ENCODE measurements around the gene TSPAN13.

TSPAN13 gene

GRCh38 chr7:16753102-16753931 lies at the start of gene TSPAN13:
Gene TSPAN13, plus strand, starts transcription at chr7:16753755. Its CDS starts 213 bp downstream, at chr7:16753968.
- no peak for DNase-seq

- no peak for DNase-seq
Observed at GRCh38 chr7:16708511-16708910, 45.0 kb upstream of the TSPAN13 start.

GRCh38 chr7:16708980-16709379 lies 44.6 kb upstream of the TSPAN13 start:
- no peak for DNase-seq

GRCh38 chr7:16710651-16711050 lies 42.9 kb upstream of the TSPAN13 start:
- DNase-seq = no peak

- DNase-seq = no peak
Observed at GRCh38 chr7:16711730-16712129, 41.8 kb upstream of the TSPAN13 start.

GRCh38 chr7:16712916-16713315 lies 40.6 kb upstream of the TSPAN13 start:
- DNase-seq = no peak

- DNase-seq = no peak
Observed at GRCh38 chr7:16715928-16716327, 37.6 kb upstream of the TSPAN13 start.

GRCh38 chr7:16718111-16718656 lies 35.4 kb upstream of the TSPAN13 start:
- no peak for DNase-seq

- DNase-seq = no peak
Observed at GRCh38 chr7:16719699-16720098, 33.9 kb upstream of the TSPAN13 start.

GRCh38 chr7:16721541-16721940 lies 32.0 kb upstream of the TSPAN13 start:
- DNase-seq = no peak

GRCh38 chr7:16724344-16724743 lies 29.2 kb upstream of the TSPAN13 start:
- no peak for DNase-seq

- DNase-seq = no peak
Observed at GRCh38 chr7:16726189-16726588, 27.4 kb upstream of the TSPAN13 start.

GRCh38 chr7:16727736-16728135 lies 25.8 kb upstream of the TSPAN13 start:
- DNase-seq = no peak

- DNase-seq = no peak
Observed at GRCh38 chr7:16728811-16729210, 24.7 kb upstream of the TSPAN13 start.

- DNase-seq = no peak
Observed at GRCh38 chr7:16729541-16729940, 24.0 kb upstream of the TSPAN13 start.

- DNase-seq = no peak
Observed at GRCh38 chr7:16730937-16731336, 22.6 kb upstream of the TSPAN13 start.

- DNase-seq = no peak
Observed at GRCh38 chr7:16732828-16733227, 20.7 kb upstream of the TSPAN13 start.

- no peak for DNase-seq
Observed at GRCh38 chr7:16734148-16734726, 19.3 kb upstream of the TSPAN13 start.

GRCh38 chr7:16735020-16735419 lies 18.5 kb upstream of the TSPAN13 start:
- DNase-seq = no peak

GRCh38 chr7:16738011-16738688 lies 15.4 kb upstream of the TSPAN13 start:
- no peak for DNase-seq

- no peak for DNase-seq
Observed at GRCh38 chr7:16739863-16740622, 13.5 kb upstream of the TSPAN13 start.

- DNase-seq = no peak
Observed at GRCh38 chr7:16740623-16740953, 13.0 kb upstream of the TSPAN13 start.

- DNase-seq = no peak
Observed at GRCh38 chr7:16740996-16741395, 12.6 kb upstream of the TSPAN13 start.

Data from GF-D8 (cell line).